Measurements from ENCODE around the gene LIN28B.
"Not testable (repeated sequence)": the region's sequence is repeated elsewhere in the genome, so short reads cannot be mapped to it uniquely, and the experiment has no call there.

LIN28B gene

DNA sequence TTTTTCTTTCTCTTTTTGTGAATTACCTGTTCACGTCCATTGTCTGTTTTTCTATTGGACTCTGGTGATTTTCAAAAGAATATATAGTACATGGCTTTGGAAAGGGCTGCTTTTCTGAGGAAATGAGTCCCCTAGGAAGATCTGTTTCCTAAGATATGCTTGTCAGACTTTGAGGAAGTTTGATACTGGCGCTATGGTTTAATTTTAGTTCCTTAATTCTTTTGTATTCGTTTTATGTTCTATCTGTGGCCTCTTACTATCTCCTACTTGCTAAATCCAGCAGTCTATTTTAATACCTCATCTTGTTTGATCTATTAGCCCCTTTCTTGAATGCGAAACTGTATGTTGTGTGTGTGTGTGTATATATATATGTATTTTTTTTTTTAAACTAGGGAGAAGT lies 101.9 kb downstream of the LIN28B start:
- Histone ChIP-seq H3K9me3 (ENCODE audit: control insufficient read depth in 2 of 2, low read length in 2 of 2) (no peaks in the 10 kb centered on the region), H3K36me3 (ENCODE audit: control insufficient read depth in 2 of 2, insufficient read depth in 2 of 2, low read length in 2 of 2) (no peaks in the 10 kb centered on the region), H3K9ac (ENCODE audit: low read depth in 1 of 2, low read length in 2 of 2) (no peak overlapping the region), H3K4me3 (ENCODE audit: low read length in 2 of 2) (no peak overlapping the region), H3K27me3 (ENCODE audit: control insufficient read depth in 2 of 2, insufficient read depth in 2 of 2, low read length in 2 of 2) (no peaks in the 10 kb centered on the region), H3K27ac (ENCODE audit: low read depth in 2 of 2, low read length in 2 of 2) (no peak overlapping the region), H3K4me1 (ENCODE audit: control insufficient read depth in 2 of 2, insufficient read depth in 2 of 2, low read length in 2 of 2) (no peaks in the 10 kb centered on the region)

DNA sequence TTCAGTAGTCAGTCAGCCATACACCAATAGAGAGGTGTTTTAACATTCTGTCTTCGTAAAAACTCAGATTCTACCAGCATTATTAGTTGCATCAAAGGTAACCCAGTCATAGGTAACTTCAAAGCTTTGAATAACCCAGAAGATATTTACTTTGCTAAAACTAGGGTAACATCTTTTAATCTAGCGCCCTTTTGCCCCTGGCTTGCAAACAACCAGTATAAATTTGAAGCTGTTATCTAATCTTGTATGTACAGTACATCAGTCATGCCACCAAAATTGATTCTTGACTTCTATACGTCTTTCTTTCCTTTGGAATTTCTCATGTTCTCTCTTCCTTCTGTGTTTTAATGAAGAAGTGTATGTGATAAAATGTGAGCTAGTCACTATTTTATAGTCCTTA lies 109.3 kb downstream of the LIN28B start:
- peaks cover 0 to 5% of the 10 kb centered on the region in 2 donors for H3K27me3 ChIP-seq (ENCODE audit: control insufficient read depth in 2 of 2, insufficient read depth in 2 of 2, low read length in 2 of 2)
- no peak overlapping the region for H3K27ac ChIP-seq (ENCODE audit: low read depth in 2 of 2, low read length in 2 of 2)
- H3K36me3 ChIP-seq (ENCODE audit: control insufficient read depth in 2 of 2, insufficient read depth in 2 of 2, low read length in 2 of 2) = no peaks in the 10 kb centered on the region
- no peak overlapping the region for H3K9ac ChIP-seq (ENCODE audit: low read depth in 1 of 2, low read length in 2 of 2)
- H3K9me3 ChIP-seq (ENCODE audit: control insufficient read depth in 2 of 2, low read length in 2 of 2) = no peaks in the 10 kb centered on the region
- H3K4me1 ChIP-seq (ENCODE audit: control insufficient read depth in 2 of 2, insufficient read depth in 2 of 2, low read length in 2 of 2) = no peaks in the 10 kb centered on the region
- H3K4me3 ChIP-seq (ENCODE audit: low read length in 2 of 2) = no peak overlapping the region

DNA sequence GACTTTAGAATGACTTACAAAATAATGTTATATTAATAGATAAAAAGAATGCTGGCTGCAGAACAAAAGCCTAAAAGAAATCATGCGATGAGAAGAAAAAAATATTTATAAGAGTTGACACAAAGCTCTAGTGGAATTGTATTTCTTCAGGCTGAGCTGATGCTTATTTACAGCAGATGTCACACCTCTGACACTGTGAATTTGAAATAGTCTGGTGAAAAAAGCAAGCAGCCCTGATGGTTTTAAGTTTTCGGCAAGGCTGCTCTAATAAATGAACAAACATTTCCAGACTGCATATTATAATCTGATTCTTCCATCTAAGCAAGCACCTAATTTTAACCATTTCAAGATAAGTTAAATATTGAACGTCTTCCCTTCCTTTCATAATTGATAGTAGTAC lies 109.9 kb downstream of the LIN28B start:
- Histone ChIP-seq H3K9me3 (ENCODE audit: control insufficient read depth in 2 of 2, low read length in 2 of 2) (no peaks in the 10 kb centered on the region), H3K36me3 (ENCODE audit: control insufficient read depth in 2 of 2, insufficient read depth in 2 of 2, low read length in 2 of 2) (no peaks in the 10 kb centered on the region), H3K27ac (ENCODE audit: low read depth in 2 of 2, low read length in 2 of 2) (no peak overlapping the region), H3K27me3 (ENCODE audit: control insufficient read depth in 2 of 2, insufficient read depth in 2 of 2, low read length in 2 of 2) (peaks cover 0 to 5% of the 10 kb centered on the region in 2 donors), H3K9ac (ENCODE audit: low read depth in 1 of 2, low read length in 2 of 2) (no peak overlapping the region), H3K4me3 (ENCODE audit: low read length in 2 of 2) (no peak overlapping the region), H3K4me1 (ENCODE audit: control insufficient read depth in 2 of 2, insufficient read depth in 2 of 2, low read length in 2 of 2) (no peaks in the 10 kb centered on the region)

DNA sequence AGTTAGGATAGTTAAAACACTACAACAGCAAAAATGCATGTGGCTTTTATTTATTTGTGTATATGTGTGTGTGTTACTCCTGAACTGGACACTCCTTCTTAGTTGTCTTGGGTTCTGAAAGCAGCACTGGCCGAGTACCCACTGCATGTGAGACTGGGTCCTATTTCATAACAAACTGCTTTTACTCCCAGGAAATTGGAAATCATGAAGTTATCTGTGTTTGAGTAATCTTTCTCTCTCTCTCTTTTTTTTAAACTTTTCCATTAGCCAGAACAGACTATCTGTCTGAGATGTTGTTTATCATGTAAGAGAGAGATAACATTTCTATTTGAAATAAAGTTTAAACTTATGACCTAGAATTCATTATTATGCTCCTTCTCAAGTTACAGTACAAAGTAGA lies 110.4 kb downstream of the LIN28B start:
- H3K4me1 ChIP-seq (ENCODE audit: control insufficient read depth in 2 of 2, insufficient read depth in 2 of 2, low read length in 2 of 2) = no peaks in the 10 kb centered on the region
- H3K9ac ChIP-seq (ENCODE audit: low read depth in 1 of 2, low read length in 2 of 2) = no peak overlapping the region
- no peaks in the 10 kb centered on the region for H3K36me3 ChIP-seq (ENCODE audit: control insufficient read depth in 2 of 2, insufficient read depth in 2 of 2, low read length in 2 of 2)
- no peak overlapping the region for H3K4me3 ChIP-seq (ENCODE audit: low read length in 2 of 2)
- no peak overlapping the region for H3K27ac ChIP-seq (ENCODE audit: low read depth in 2 of 2, low read length in 2 of 2)
- H3K9me3 ChIP-seq (ENCODE audit: control insufficient read depth in 2 of 2, low read length in 2 of 2) = no peaks in the 10 kb centered on the region
- H3K27me3 ChIP-seq (ENCODE audit: control insufficient read depth in 2 of 2, insufficient read depth in 2 of 2, low read length in 2 of 2) = peaks cover 0 to 5% of the 10 kb centered on the region in 2 donors

DNA sequence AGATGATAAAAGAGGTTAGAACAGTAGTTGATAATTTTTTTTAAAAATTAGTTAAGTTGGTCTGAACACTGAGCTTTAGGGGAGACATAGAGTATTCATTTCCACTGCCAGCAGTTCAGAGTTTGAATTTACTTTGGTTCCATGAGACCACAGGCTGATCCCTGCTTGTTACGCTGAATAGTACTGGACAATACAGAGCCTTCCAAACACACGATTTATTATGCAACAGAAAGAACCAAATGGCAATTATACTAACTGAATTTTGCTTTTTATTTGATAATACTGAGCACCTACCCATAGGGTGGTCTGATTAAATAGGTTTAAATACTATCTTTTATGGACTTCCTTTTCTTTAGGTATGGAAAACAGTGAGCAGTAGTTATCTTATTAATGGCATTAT lies 111.5 kb downstream of the LIN28B start:
- H3K27ac ChIP-seq (ENCODE audit: low read depth in 2 of 2, low read length in 2 of 2) = no peak overlapping the region
- no peak overlapping the region for H3K9ac ChIP-seq (ENCODE audit: low read depth in 1 of 2, low read length in 2 of 2)
- no peaks in the 10 kb centered on the region for H3K4me1 ChIP-seq (ENCODE audit: control insufficient read depth in 2 of 2, insufficient read depth in 2 of 2, low read length in 2 of 2)
- H3K27me3 ChIP-seq (ENCODE audit: control insufficient read depth in 2 of 2, insufficient read depth in 2 of 2, low read length in 2 of 2) = peaks cover 0 to 5% of the 10 kb centered on the region in 2 donors
- no peak overlapping the region for H3K4me3 ChIP-seq (ENCODE audit: low read length in 2 of 2)
- H3K9me3 ChIP-seq (ENCODE audit: control insufficient read depth in 2 of 2, low read length in 2 of 2) = no peaks in the 10 kb centered on the region
- no peaks in the 10 kb centered on the region for H3K36me3 ChIP-seq (ENCODE audit: control insufficient read depth in 2 of 2, insufficient read depth in 2 of 2, low read length in 2 of 2)

DNA sequence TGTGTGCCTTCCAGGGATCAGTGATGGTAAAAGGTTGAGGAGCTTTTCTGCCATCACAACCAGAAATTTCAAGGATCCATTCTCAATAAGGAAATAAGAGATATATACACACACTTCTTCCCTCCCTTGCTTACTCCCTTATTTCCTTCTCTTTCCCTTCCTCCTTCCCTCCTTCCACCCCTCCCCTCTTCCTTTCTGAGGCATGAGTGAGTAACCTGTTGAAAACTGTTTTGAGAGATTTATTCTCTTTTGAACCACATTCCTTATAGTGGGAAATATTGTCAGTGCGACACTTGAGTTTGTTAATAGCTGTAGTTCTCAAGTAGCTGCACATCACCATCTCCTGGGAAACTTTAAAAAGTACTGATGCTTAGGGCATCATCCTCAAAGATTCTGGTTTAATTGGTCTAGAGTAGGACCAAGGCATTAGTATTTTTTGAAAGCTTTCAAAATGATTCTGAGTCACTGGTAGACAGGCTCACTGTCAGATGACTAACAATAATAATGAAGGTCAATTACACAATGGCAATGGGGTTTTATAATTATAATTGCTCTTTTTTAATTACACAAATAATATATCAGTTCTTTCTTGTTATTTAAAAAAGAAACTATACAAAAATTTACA lies 113.0 kb downstream of the LIN28B start:
- Histone ChIP-seq H3K27ac (ENCODE audit: low read depth in 2 of 2, low read length in 2 of 2) (no peak overlapping the region), H3K9ac (ENCODE audit: low read depth in 1 of 2, low read length in 2 of 2) (no peak overlapping the region), H3K4me1 (ENCODE audit: control insufficient read depth in 2 of 2, insufficient read depth in 2 of 2, low read length in 2 of 2) (no peaks in the 10 kb centered on the region), H3K36me3 (ENCODE audit: control insufficient read depth in 2 of 2, insufficient read depth in 2 of 2, low read length in 2 of 2) (no peaks in the 10 kb centered on the region), H3K4me3 (ENCODE audit: low read length in 2 of 2) (no peak overlapping the region), H3K27me3 (ENCODE audit: control insufficient read depth in 2 of 2, insufficient read depth in 2 of 2, low read length in 2 of 2) (peaks cover 0 to 4% of the 10 kb centered on the region in 2 donors), H3K9me3 (ENCODE audit: control insufficient read depth in 2 of 2, low read length in 2 of 2) (no peaks in the 10 kb centered on the region)

DNA sequence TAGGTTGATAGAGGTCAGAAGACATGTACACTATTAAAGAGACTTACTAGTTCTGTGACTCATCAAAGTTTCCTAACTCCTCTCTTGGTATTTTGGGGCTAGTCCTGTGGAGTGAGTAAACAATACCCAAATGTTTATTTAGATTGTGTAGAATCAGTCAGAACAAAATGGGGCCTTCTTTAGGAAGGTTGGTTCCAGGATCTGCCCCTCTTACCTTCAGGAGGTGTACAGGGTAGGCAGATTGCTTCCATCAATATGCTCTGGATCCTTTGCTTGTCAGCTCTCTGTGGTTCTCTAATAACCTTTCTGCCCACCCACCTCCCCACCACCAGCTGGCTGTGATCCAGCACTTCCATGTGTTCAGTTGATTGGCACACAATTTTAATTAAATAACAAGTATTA lies 115.9 kb downstream of the LIN28B start:
- Histone ChIP-seq H3K9me3 (ENCODE audit: control insufficient read depth in 2 of 2, low read length in 2 of 2) (no peaks in the 10 kb centered on the region), H3K27ac (ENCODE audit: low read depth in 2 of 2, low read length in 2 of 2) (no peak overlapping the region), H3K36me3 (ENCODE audit: control insufficient read depth in 2 of 2, insufficient read depth in 2 of 2, low read length in 2 of 2) (no peaks in the 10 kb centered on the region), H3K4me3 (ENCODE audit: low read length in 2 of 2) (no peak overlapping the region), H3K27me3 (ENCODE audit: control insufficient read depth in 2 of 2, insufficient read depth in 2 of 2, low read length in 2 of 2) (no peaks in the 10 kb centered on the region), H3K9ac (ENCODE audit: low read depth in 1 of 2, low read length in 2 of 2) (no peak overlapping the region), H3K4me1 (ENCODE audit: control insufficient read depth in 2 of 2, insufficient read depth in 2 of 2, low read length in 2 of 2) (no peaks in the 10 kb centered on the region)

DNA sequence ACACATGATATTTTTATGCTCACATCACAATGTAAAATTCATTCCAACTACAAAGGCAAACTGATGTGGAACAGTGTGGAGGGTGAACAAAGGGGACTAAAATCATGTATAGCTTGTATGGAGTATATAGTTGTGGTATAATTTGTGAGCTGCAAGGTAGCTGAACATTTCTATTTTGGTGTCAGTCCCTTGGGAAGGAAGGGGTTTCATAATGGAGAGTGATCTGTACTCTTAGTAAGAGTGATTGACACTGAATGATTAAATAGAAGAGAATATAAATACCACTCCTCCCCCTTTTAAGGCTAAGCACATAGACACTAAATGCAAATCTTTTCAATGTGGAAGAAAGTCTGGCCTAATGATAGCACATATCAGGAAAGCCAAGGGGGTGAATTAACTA lies 118.3 kb downstream of the LIN28B start:
- Histone ChIP-seq H3K27me3 (ENCODE audit: control insufficient read depth in 2 of 2, insufficient read depth in 2 of 2, low read length in 2 of 2) (peaks cover 0 to 3% of the 10 kb centered on the region in 2 donors), H3K9me3 (ENCODE audit: control insufficient read depth in 2 of 2, low read length in 2 of 2) (no peaks in the 10 kb centered on the region), H3K9ac (ENCODE audit: low read depth in 1 of 2, low read length in 2 of 2) (no peak overlapping the region), H3K27ac (ENCODE audit: low read depth in 2 of 2, low read length in 2 of 2) (no peak overlapping the region), H3K36me3 (ENCODE audit: control insufficient read depth in 2 of 2, insufficient read depth in 2 of 2, low read length in 2 of 2) (no peaks in the 10 kb centered on the region), H3K4me1 (ENCODE audit: control insufficient read depth in 2 of 2, insufficient read depth in 2 of 2, low read length in 2 of 2) (no peaks in the 10 kb centered on the region), H3K4me3 (ENCODE audit: low read length in 2 of 2) (no peak overlapping the region)

DNA sequence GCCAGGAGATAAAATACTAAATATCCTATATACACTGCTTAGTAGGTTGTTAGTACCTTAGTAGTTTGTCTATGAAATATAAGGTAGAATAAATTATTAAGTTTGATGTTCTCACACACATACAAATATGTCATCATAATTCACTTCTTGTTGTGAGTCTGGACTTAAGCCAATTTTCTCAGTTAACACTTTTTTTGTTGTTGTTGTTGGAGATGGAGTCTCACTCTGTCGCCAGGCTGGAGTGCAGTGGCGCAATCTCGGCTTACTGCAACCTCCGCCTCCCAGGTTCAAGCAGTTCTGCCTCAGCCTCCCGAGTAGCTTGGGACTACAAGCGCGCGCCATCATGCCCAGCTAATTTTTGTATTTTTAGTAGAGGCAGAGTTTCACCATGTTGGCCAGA lies 119.5 kb downstream of the LIN28B start:
- not testable (repeated sequence) for H3K27me3 ChIP-seq (ENCODE audit: control insufficient read depth in 2 of 2, insufficient read depth in 2 of 2, low read length in 2 of 2); H3K4me1 ChIP-seq (ENCODE audit: control insufficient read depth in 2 of 2, insufficient read depth in 2 of 2, low read length in 2 of 2); H3K9ac ChIP-seq (ENCODE audit: low read depth in 1 of 2, low read length in 2 of 2); H3K4me3 ChIP-seq (ENCODE audit: low read length in 2 of 2); H3K27ac ChIP-seq (ENCODE audit: low read depth in 2 of 2, low read length in 2 of 2); H3K9me3 ChIP-seq (ENCODE audit: control insufficient read depth in 2 of 2, low read length in 2 of 2); H3K36me3 ChIP-seq (ENCODE audit: control insufficient read depth in 2 of 2, insufficient read depth in 2 of 2, low read length in 2 of 2)

DNA sequence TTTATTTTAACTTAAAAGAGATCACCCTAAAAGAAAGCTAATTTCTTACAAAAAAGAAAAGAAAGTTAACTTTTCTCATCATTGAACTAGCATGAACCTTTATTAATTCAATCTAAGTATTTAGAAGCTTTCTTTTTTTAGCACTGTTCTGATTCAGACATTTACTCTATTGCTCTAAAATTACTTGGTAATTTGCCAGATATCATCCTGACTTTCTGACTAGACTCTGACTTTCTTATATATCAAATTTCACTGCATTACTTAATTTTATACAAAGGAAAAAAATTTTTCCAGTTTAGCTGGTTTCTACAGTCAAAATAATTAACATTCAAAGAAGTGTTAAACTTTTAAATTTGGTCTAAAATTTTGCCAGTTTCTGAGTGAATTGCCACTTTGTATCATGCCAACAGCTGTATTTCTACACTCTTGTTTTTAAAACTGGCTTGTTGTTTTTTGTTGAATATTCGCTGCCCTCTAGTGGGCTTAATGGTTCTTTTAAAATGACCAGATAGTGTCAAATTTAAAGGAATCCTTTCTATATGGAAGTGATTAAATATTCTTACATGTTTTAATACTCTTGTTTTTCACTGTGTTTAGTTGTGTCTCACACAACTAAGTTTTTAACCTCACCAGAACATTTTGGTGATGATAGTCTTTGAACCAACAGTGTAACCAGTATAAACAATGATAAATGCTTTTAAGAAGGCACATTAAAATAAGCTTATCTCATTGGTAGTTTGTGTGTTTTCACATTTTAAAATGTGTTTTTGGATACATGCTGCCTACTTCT lies 120.9 kb downstream of the LIN28B start:
- Histone ChIP-seq H3K4me1 (ENCODE audit: control insufficient read depth in 2 of 2, insufficient read depth in 2 of 2, low read length in 2 of 2) (no peaks in the 10 kb centered on the region), H3K36me3 (ENCODE audit: control insufficient read depth in 2 of 2, insufficient read depth in 2 of 2, low read length in 2 of 2) (no peaks in the 10 kb centered on the region), H3K9me3 (ENCODE audit: control insufficient read depth in 2 of 2, low read length in 2 of 2) (no peaks in the 10 kb centered on the region), H3K27me3 (ENCODE audit: control insufficient read depth in 2 of 2, insufficient read depth in 2 of 2, low read length in 2 of 2) (peaks cover 0 to 3% of the 10 kb centered on the region in 2 donors), H3K27ac (ENCODE audit: low read depth in 2 of 2, low read length in 2 of 2) (no peak overlapping the region), H3K4me3 (ENCODE audit: low read length in 2 of 2) (no peak overlapping the region), H3K9ac (ENCODE audit: low read depth in 1 of 2, low read length in 2 of 2) (no peak overlapping the region)
